GM20000 (cell line): Measurements from ENCODE around the gene DMAC2.
"Not testable (repeated sequence)": the region's sequence is repeated elsewhere in the genome, so short reads cannot be mapped to it uniquely, and the experiment has no call there.

Source experiments
- DNase-seq: peaks from one replicate; pipeline ENCODE4 v3.0.0; 2012; ENCODE audit warnings: low spot score
- CTCF ChIP-seq: IDR thresholded peaks from 2 replicates; pipeline ENCODE4 v1.5.1; 2012; ENCODE audit warnings: mild to moderate bottlenecking, control low read depth; ENCODE audit errors: extremely low read depth, missing control alignments

The DMAC2 gene

GRCh38 chr19:41411100-41411967, 28.4 kb downstream of the DMAC2 start:
- no peak for DNase-seq
- TF ChIP-seq CTCF, result no peak

GRCh38 chr19:41410336-41411054, 29.2 kb downstream of the DMAC2 start:
- no peak for TF ChIP-seq CTCF
- no peak for DNase-seq

DNA sequence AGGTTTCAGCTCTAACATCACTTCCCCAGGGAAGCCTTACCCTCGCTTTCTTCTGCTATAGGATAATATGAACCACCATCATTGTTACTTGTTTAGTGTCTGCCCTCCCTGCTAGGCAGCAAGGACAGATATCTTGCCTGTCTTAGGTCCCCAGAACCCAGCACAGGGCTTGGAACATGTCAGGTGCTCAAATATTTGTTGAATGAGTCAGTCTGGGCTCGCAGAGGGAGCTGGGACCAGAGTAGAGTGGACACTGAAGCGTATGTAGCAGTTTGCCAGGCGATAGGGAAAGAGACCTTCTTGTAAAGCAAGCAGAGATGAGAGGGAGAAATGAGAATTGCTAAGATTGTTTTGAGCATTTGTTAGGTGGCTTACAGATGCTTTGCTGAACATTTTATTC, 30.4 kb downstream of the DMAC2 start:
- no peak for DNase-seq
- TF ChIP-seq CTCF, result no peak

DNA sequence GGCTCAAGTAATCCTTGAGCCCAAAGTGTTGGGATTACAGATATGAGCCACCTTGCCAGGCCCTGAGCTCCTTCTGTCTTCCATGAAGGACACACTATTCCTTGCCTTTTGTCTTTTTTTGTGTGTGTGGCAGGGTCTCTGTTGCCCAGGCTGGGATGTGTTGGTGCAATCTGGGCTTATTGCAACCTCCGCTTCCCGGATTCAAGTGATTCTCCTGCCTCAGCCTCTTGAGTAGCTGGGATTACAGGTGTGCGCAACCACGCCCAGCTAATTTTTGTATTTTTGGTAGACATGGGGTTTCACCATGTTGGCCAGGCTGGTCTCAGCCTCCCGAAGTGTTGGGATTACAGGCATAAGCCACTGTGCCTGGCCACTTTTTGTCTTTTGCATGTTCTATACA, 30.9 kb downstream of the DMAC2 start:
- not testable (repeated sequence) for DNase-seq

DNA sequence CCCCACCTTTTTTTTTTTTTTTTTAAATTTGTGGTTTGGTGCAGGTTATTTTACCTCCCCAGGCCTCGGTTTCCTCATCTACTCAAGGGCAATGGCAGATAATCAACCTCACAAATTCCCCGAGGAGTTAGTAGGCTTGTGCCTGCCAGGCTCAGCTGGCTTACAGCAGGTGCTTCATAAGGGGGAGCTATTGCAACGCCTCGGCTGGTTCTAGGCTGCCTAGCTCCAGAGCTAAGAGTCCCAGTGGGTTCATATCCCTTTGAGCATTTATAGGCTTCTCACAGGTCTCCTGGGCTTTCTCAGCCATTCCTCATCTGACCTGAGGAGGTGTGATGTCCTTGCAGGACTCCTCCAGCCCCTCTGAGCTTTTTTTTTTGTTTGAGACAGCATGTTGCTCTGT, 31.5 kb downstream of the DMAC2 start:
- DNase-seq, result no peak
- no peak for TF ChIP-seq CTCF

- TF ChIP-seq CTCF, result no peak
- DNase-seq, result no peak
Observed at GRCh38 chr19:41407271-41407670, 32.4 kb downstream of the DMAC2 start.

DNA sequence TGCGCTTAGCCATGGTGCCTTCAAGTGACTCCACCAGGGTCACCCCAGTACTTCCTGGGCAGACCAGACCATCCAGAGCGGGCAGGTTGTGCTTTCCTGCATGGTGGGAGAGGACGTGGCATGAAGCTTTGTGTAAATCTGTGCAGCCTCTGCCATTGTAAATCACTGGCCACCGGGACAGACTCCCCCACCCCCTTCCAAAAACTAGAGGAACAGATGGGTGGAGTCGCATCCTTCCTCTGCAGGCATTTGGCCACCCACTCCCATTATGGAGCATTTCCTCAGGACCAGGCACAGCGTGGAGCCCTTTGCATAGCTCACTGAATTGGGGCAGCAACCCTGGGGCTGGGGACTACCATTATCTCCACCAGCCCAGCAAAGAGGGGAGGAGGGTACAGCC, 33.9 kb downstream of the DMAC2 start:
- TF ChIP-seq CTCF, result no peak
- no peak for DNase-seq
